Uterus (tissue), 4 donors: ENCODE results near the gene PLAGL1. TPM values are rescaled to one million over a fixed set of nuclear protein-coding genes. Genes with fewer than 3 reads are reported as not detected.

Experiments used
- DNase-seq, 2 donors: peaks; one replicate each; pipeline ENCODE4 v3.0.0-alpha.2; 2019 to 2020
- H3K27ac ChIP-seq, 2 donors: fragments of 200-600 bp; sonication (generic); 1 replicate in 1 of 2; 2 replicates in 1 of 2; pipeline ENCODE4 v1.5.1; 2016 to 2018
- H3K27me3 ChIP-seq, 2 donors: fragments of 200-600 bp; sonication (generic); one replicate each; pipeline ENCODE4 v1.5.1; 2018 to 2019; ENCODE audit warnings: control low read depth in 1 of 2
- H3K36me3 ChIP-seq, 2 donors: fragments of 200-600 bp; sonication (generic); one replicate each; pipeline ENCODE4 v1.5.1; 2019; ENCODE audit warnings: control low read depth in 1 of 2
- H3K4me1 ChIP-seq, 2 donors: fragments of 200-600 bp; sonication (generic); one replicate each; pipeline ENCODE4 v1.5.1; 2018 to 2019; ENCODE audit warnings: control low read depth in 1 of 2
- H3K4me3 ChIP-seq, 2 donors: fragments of 200-600 bp; sonication (generic); 1 replicate in 1 of 2; 2 replicates in 1 of 2; pipeline ENCODE4 v1.5.1; 2018 to 2019; ENCODE audit warnings: mild to moderate bottlenecking in 1 of 2
- H3K9me3 ChIP-seq, 2 donors: fragments of 200-600 bp; sonication (generic); one replicate each; pipeline ENCODE4 v1.5.1; 2019; ENCODE audit warnings: control low read depth in 1 of 2
- CTCF ChIP-seq, 4 experiments: fragments of 200-600 bp in 2 of 4; fragments of 450-650 bp in 2 of 4; sonication (generic) in 2 of 4; IDR thresholded peaks; one replicate each; pipeline ENCODE4 v1.5.1; 2016 to 2019; ENCODE audit warnings: antibody characterized with exemption in 4 of 4, mild to moderate bottlenecking in 2 of 4, moderate library complexity in 1 of 4
- POLR2A ChIP-seq, 2 donors: fragments of 450-650 bp; IDR thresholded peaks; one replicate each; pipeline ENCODE4 v1.6.1; 2016; ENCODE audit warnings: antibody characterized with exemption in 2 of 2, mild to moderate bottlenecking in 1 of 2, moderate library complexity in 1 of 2
- intact Hi-C: fragments of 100-400 bp; cut with DNase I; formaldehyde crosslinking; loops from one replicate; pipeline ENCODE4 v1.15.1; 2023; ENCODE audit warnings: low total_unique reads
- total RNA-seq, 4 donors: library from RNA; depleted of rRNA in 3 of 4; stranded (reverse); fragments of >200 nt in 3 of 4; gene quantifications; one replicate each; pipeline versions ENCODE4 v1.1.0 to v1.2.4, GENCODE V29; 2014 to 2023
- donor health status: DM: yes; HTN: yes; CAD: no.

Gene PLAGL1
- total RNA-seq: 10 to 100 TPM in 3 of 4 donors, 1 to 10 TPM in 1; 8.7 to 76.9 (median 29.3) TPM

DNA sequence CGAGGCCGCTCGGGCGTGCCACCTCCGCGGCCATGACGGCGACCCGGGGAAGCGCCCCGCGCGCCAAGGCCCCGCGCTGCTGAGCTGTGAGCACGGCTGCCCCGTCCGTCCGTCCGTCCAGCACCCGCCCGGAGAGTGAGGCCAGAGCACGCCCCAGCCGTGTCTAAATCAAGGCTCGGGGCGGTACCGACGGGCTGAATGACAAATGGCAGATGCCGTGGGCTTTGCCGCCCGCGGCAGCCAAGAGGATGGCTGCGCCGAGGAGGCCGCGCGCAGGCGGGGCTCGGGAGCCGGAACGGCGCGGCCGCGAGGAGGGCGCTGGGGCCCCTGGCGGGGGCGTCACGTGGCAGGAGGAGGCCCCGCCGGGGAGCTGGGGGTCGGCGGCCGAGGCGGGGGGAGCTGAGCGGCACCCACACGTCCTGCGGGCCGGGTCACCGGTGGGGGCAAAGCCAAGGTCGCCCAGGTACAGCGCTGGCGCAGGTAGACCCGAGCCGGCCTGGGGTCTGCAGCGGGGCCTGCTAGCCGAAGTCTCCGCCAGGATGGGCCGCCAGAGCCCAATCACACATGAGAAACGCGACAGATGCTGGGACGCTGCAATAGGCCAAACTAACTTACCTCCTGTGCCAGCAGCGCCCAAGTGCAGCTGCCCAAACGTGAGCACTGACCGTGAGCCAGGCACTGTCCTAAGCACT is at the start of gene PLAGL1:
PLAGL1 (minus strand) TSS at position 140 of the 692 bp plus-strand sequence. CDS start 60,123 bp downstream, outside the sequence.
- intact Hi-C loops: no loop called here
- peak within 1 kb of the TSS; percentile 75 to 82 for H3K27ac ChIP-seq
- H3K4me3 ChIP-seq: peak within 1 kb of the TSS; percentile 27 to 71
- H3K4me1 ChIP-seq: no peaks in the 10 kb centered on the region
- H3K9me3 ChIP-seq: no peaks in the 10 kb centered on the region
- no peaks in the 10 kb centered on the region for H3K27me3 ChIP-seq
- peak; percentile 38 to 56 for TF ChIP-seq POLR2A (IDR thresholded peaks at IDR 0.05)
- no peak for TF ChIP-seq CTCF (IDR thresholded peaks at IDR 0.05)
- peak; percentile 56 to 67 for DNase-seq
- no peaks in the 10 kb centered on the region for H3K36me3 ChIP-seq

DNA sequence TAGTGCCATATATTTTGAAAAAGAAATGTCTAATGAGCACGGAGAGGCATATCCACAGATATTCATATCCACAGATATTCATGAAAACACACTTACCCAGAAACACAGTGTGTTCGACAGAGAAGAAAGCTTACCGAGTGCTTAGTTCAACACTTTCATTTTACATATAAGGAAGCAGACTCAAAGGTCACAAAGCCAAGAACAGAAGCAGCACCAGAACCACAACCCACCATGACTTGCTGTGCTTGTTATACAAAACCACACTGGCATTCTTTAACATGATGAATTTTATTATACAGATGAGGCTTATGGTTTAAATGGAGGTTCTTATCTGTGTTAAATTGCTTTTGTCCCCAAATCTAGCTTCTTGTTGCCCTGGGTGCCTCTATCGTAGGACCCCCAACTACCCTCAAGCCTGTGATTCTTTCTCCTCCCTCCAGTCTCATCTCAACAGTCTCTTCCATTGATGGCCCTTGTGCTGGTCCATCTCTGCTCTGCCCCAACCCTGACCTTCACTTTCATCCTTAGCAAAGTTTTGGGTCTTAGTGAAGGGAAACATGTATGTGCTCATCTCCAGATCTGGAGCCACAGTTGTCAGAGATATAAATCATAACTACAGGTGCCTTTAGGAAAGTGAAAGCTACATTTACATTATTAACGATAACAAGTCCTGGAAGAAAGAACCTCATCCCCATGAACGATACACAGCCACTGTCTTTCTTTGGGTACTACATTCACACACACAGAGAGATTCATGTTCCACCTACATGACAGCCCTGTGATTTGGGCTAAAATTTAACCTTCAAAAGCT is 47.3 kb upstream of the PLAGL1 start:
- H3K9me3 ChIP-seq: no peaks in the 10 kb centered on the region
- no peaks in the 10 kb centered on the region for H3K4me1 ChIP-seq
- H3K27me3 ChIP-seq: no peaks in the 10 kb centered on the region
- H3K4me3 ChIP-seq: no peak overlapping the region
- intact Hi-C loops: no loop called here
- TF ChIP-seq POLR2A (IDR thresholded peaks at IDR 0.05) (no peak), CTCF (IDR thresholded peaks at IDR 0.05) (no peak)
- H3K27ac ChIP-seq: no peak overlapping the region
- H3K36me3 ChIP-seq: no peaks in the 10 kb centered on the region
- no peak for DNase-seq

DNA sequence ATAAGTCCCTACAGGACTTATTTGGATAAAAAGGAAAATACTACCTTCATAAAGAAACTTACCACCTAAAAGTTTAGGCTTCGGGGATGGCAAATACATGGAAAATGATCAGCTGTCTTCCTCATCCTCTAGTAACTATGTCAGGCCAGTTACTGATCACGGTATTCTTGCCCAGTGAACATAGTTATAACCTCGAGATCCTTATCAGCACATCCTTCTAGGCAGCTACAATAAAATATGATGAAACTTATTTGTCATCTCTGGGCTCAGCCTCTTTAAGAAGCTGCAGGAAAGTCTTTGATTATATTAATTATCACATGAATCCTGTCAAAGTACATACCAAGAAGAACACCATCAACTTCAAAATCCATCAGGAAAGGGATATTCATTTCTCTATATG is 45.5 kb upstream of the PLAGL1 start:
- Histone ChIP-seq H3K27ac (no peak overlapping the region), H3K36me3 (no peaks in the 10 kb centered on the region), H3K4me3 (no peak overlapping the region), H3K9me3 (no peaks in the 10 kb centered on the region), H3K4me1 (no peaks in the 10 kb centered on the region), H3K27me3 (no peaks in the 10 kb centered on the region)
- DNase-seq: no peak
- intact Hi-C loops: no loop called here
- no peak for TF ChIP-seq CTCF (IDR thresholded peaks at IDR 0.05)

DNA sequence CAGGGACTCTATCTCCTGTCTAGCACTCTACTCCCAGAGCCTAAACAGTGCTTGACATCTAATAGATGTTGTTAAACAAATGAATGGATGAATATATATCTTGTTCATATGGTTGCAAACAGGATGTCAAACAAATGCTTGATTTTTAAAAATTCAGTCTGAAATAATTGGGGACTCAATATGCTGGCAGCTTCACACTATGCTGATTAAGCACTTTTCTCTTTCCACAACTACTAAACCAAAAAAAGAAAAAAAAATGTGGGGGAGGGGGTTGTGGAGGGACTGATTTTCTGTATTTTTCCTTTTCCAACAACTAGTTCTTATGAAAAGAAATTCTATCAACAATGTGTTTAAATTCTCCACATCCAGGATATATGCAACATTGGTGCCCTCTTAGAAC is 44.4 kb upstream of the PLAGL1 start:
- DNase-seq: no peak
- intact Hi-C loops: no loop called here
- H3K36me3 ChIP-seq: no peaks in the 10 kb centered on the region
- H3K27me3 ChIP-seq: no peaks in the 10 kb centered on the region
- no peak overlapping the region for H3K4me3 ChIP-seq
- no peak for TF ChIP-seq POLR2A (IDR thresholded peaks at IDR 0.05)
- TF ChIP-seq CTCF (IDR thresholded peaks at IDR 0.05): no peak
- H3K9me3 ChIP-seq: no peaks in the 10 kb centered on the region
- H3K27ac ChIP-seq: no peak overlapping the region
- no peaks in the 10 kb centered on the region for H3K4me1 ChIP-seq

GRCh38 chr6:144049386-144049785 is 41.3 kb upstream of the PLAGL1 start:
- TF ChIP-seq CTCF (IDR thresholded peaks at IDR 0.05): no peak
- TF ChIP-seq POLR2A (IDR thresholded peaks at IDR 0.05): no peak
- Histone ChIP-seq H3K9me3 (no peaks in the 10 kb centered on the region), H3K36me3 (no peaks in the 10 kb centered on the region), H3K27ac (no peak overlapping the region), H3K27me3 (no peaks in the 10 kb centered on the region), H3K4me3 (no peak overlapping the region), H3K4me1 (no peaks in the 10 kb centered on the region)
- intact Hi-C loops: no loop called here
- no peak for DNase-seq
